HCT116 (cell line): ENCODE results near the gene SPTSSA. TPM values are rescaled to one million over a fixed set of nuclear protein-coding genes. Genes with fewer than 3 reads are reported as not detected.
"Not testable (repeated sequence)": the region's sequence is repeated elsewhere in the genome, so short reads cannot be mapped to it uniquely, and the experiment has no call there.

Experiments used
- ATAC-seq: fragments of 200-7000 bp; cut with Tn5 transposase; 2 replicates; pipeline ENCODE4 v1.9.1; 2020; ENCODE audit warnings: mild to moderate bottlenecking, moderate library complexity
- BruUV-seq: library from RNA; stranded (reverse); fragments of 400-500 nt; replicated peaks from 2 replicates; lab custom pipeline; 2021; lab: Mats Ljungman, UMichigan
- CTCF ChIA-PET: fragments of 300-600 bp; sonication (Branson Sonifier 250); formaldehyde crosslinking; loops from one replicate; lab custom pipeline; 2021; ENCODE audit warnings: antibody characterized with exemption; lab: Charles Lee
- POLR2A ChIA-PET: fragments of 300-600, 350-600 bp; sonication (Branson Sonifier 250); formaldehyde crosslinking; loops from one replicate; lab custom pipeline; 2021; ENCODE audit warnings: antibody characterized with exemption; lab: Charles Lee
- RAD21 ChIA-PET, 2 experiments: fragments of 300-600 bp; sonication (Branson Sonifier 250); formaldehyde crosslinking; loops; one replicate each; lab custom pipeline; 2023; ENCODE audit warnings: low total read pairs in 2 of 2; ENCODE audit not compliant: uncharacterized antibody in 2 of 2, unreplicated experiment in 2 of 2, low non-redundant PET in 1 of 2; lab: Charles Lee
- DNase-seq: peaks from one replicate; pipeline ENCODE4 v3.0.0-alpha.2; 2010; ENCODE audit warnings: low read depth, low spot score
- H2AFZ ChIP-seq: fragments of 200-600 bp; shearing (Covaris generic), sonication (generic); 2 replicates; pipeline ENCODE4 v1.6.1; 2017; ENCODE audit warnings: low read depth, mixed run types, mixed read lengths, antibody characterized with exemption, low read length; ENCODE audit not compliant: poor library complexity, severe bottlenecking
- H3K27ac ChIP-seq: 2 replicates; pipeline ENCODE4 v1.5.1; 2012; ENCODE audit warnings: low read depth, low read length
- H3K27me3 ChIP-seq: fragments of 200-600 bp; sonication (generic); 2 replicates; pipeline ENCODE4 v1.6.1; 2016; ENCODE audit warnings: mixed run types, low read length, mixed read lengths; ENCODE audit not compliant: insufficient read depth
- H3K36me3 ChIP-seq, 2 experiments: fragments of 200-500 bp in 1 of 2; fragments of 200-600 bp in 1 of 2; sonication (Bioruptor generic) in 1 of 2; sonication (generic) in 1 of 2; 2 replicates each; pipeline versions ENCODE4 v1.5.1 to v1.6.1; 2014 to 2016; ENCODE audit warnings: low read length in 2 of 2, inconsistent platforms in 1 of 2, mixed read lengths in 1 of 2, mixed run types in 1 of 2; ENCODE audit not compliant: insufficient read depth in 2 of 2, control insufficient read depth in 1 of 2
- H3K4me1 ChIP-seq, 2 experiments: fragments of 200-600 bp in 1 of 2; sonication (generic) in 1 of 2; 2 replicates each; pipeline versions ENCODE4 v1.5.1 to v1.6.1; 2012 to 2017; ENCODE audit warnings: low read length in 2 of 2, inconsistent platforms in 1 of 2, mild to moderate bottlenecking in 1 of 2, mixed read lengths in 1 of 2, mixed run types in 1 of 2, moderate library complexity in 1 of 2; ENCODE audit not compliant: insufficient read depth in 2 of 2, control insufficient read depth in 1 of 2
- H3K4me2 ChIP-seq: fragments of 200-600 bp; sonication (generic); 2 replicates; pipeline ENCODE4 v1.6.1; 2017; ENCODE audit warnings: mixed run types, low read length, mixed read lengths
- H3K4me3 ChIP-seq, 2 experiments: fragments of 200-600 bp in 1 of 2; sonication (generic) in 1 of 2; replicated peaks in 1 of 2; 2 replicates each; pipeline ENCODE4 v1.5.1; 2011 to 2016; ENCODE audit warnings: low read length in 2 of 2, control low read depth in 1 of 2, low read depth in 1 of 2, mild to moderate bottlenecking in 1 of 2, mixed read lengths in 1 of 2, mixed run types in 1 of 2
- H3K79me2 ChIP-seq: fragments of 200-600 bp; sonication (generic); 2 replicates; pipeline ENCODE4 v1.6.1; 2017; ENCODE audit warnings: mild to moderate bottlenecking, mixed run types, low read length, moderate library complexity, mixed read lengths; ENCODE audit not compliant: insufficient read depth
- H3K9ac ChIP-seq: fragments of 200-600 bp; sonication (generic); 2 replicates; pipeline ENCODE4 v1.6.1; 2016; ENCODE audit warnings: low read length, mixed read lengths
- H3K9me2 ChIP-seq: fragments of 200-600 bp; sonication (generic), shearing (Covaris generic); 2 replicates; pipeline ENCODE4 v1.6.1; 2017; ENCODE audit warnings: mixed run types, mild to moderate bottlenecking, moderate library complexity; ENCODE audit not compliant: insufficient read depth
- H3K9me3 ChIP-seq, 2 experiments: fragments of 200-500 bp in 1 of 2; fragments of 200-600 bp in 1 of 2; sonication (Bioruptor generic) in 1 of 2; sonication (generic) in 1 of 2; 2 replicates each; pipeline ENCODE4 v1.6.1; 2014 to 2017; ENCODE audit warnings: low read length in 2 of 2, mixed read lengths in 2 of 2, inconsistent platforms in 1 of 2, low read depth in 1 of 2, mild to moderate bottlenecking in 1 of 2, mixed run types in 1 of 2, moderate library complexity in 1 of 2; ENCODE audit not compliant: control insufficient read depth in 1 of 2, insufficient read depth in 1 of 2
- H4K20me1 ChIP-seq: fragments of 200-600 bp; sonication (generic), shearing (Covaris generic); 2 replicates; pipeline ENCODE4 v1.6.1; 2017; ENCODE audit warnings: mixed run types, mild to moderate bottlenecking, moderate library complexity; ENCODE audit not compliant: insufficient read depth
- CBX3 ChIP-seq: IDR thresholded peaks from 2 replicates; pipeline ENCODE4 v1.6.1; 2012; ENCODE audit warnings: low read depth
- CEBPB ChIP-seq: IDR thresholded peaks from 2 replicates; pipeline ENCODE4 v1.6.1; 2012; ENCODE audit warnings: low read depth
- EGR1 ChIP-seq: IDR thresholded peaks from 2 replicates; pipeline ENCODE4 v1.6.1; 2012; ENCODE audit warnings: low read depth
- EZH2phosphoT487 ChIP-seq: fragments of 200-600 bp; IDR thresholded peaks from 2 replicates; pipeline ENCODE4 v1.6.1; 2018; ENCODE audit warnings: antibody characterized with exemption, borderline replicate concordance
- FOSL1 ChIP-seq: IDR thresholded peaks from 2 replicates; pipeline ENCODE4 v1.6.1; 2012; ENCODE audit warnings: low read depth
- POLR2A ChIP-seq: IDR thresholded peaks from 2 replicates; pipeline ENCODE4 v1.7.0; 2011; ENCODE audit warnings: borderline replicate concordance; ENCODE audit not compliant: insufficient read depth, insufficient read length; ENCODE audit errors: extremely low read depth
- POLR2AphosphoS5 ChIP-seq: IDR thresholded peaks from 2 replicates; pipeline ENCODE4 v1.6.1; 2011; ENCODE audit warnings: mild to moderate bottlenecking, low read depth, low read length, moderate library complexity
- RAD21 ChIP-seq: IDR thresholded peaks from 2 replicates; pipeline ENCODE4 v1.6.1; 2012; ENCODE audit warnings: low read depth, mild to moderate bottlenecking
- SIN3A ChIP-seq: IDR thresholded peaks from 2 replicates; pipeline ENCODE4 v1.6.1; 2012; ENCODE audit warnings: low read depth
- SP1 ChIP-seq: IDR thresholded peaks from 2 replicates; pipeline ENCODE4 v1.6.1; 2012; ENCODE audit warnings: low read depth
- SRF ChIP-seq: IDR thresholded peaks from 2 replicates; pipeline ENCODE4 v1.6.1; 2012; ENCODE audit warnings: low read depth
- TCF7L2 ChIP-seq: IDR thresholded peaks from 2 replicates; pipeline ENCODE4 v1.7.0; 2011; ENCODE audit warnings: borderline replicate concordance, inconsistent platforms; ENCODE audit not compliant: insufficient read depth, insufficient read length; ENCODE audit errors: extremely low read depth
- YY1 ChIP-seq: IDR thresholded peaks from 2 replicates; pipeline ENCODE4 v1.6.1; 2011; ENCODE audit warnings: low read length, low read depth, moderate library complexity, mild to moderate bottlenecking; ENCODE audit not compliant: insufficient replicate concordance; ENCODE audit errors: extremely low read depth
- ZFX ChIP-seq: fragments of 450-650 bp; IDR thresholded peaks from 2 replicates; pipeline ENCODE4 v1.6.1; 2017
- intact Hi-C: fragments of 100-400 bp; cut with micrococcal nuclease; formaldehyde crosslinking; loops from 2 replicates; pipeline ENCODE4 v1.10.0; 2022
- total RNA-seq: library from RNA; stranded (reverse); gene quantifications from one replicate; pipeline ENCODE4 v1.2.1, GENCODE V29; 2021; ENCODE audit not compliant: unreplicated experiment
- TF ChIP-seq, protein P1 (sequence below): IDR thresholded peaks from 2 replicates; pipeline ENCODE4 v1.6.1; 2012
- TF ChIP-seq, protein P2 (sequence below): IDR thresholded peaks from 2 replicates; pipeline ENCODE4 v1.6.1; 2012
- TF ChIP-seq, protein P3 (sequence below): IDR thresholded peaks from 2 replicates; pipeline ENCODE4 v1.6.1; 2012; ENCODE audit warnings: low read depth

Gene SPTSSA
- total RNA-seq, 1 experiment from 2014 or later: 17.0 TPM

DNA sequence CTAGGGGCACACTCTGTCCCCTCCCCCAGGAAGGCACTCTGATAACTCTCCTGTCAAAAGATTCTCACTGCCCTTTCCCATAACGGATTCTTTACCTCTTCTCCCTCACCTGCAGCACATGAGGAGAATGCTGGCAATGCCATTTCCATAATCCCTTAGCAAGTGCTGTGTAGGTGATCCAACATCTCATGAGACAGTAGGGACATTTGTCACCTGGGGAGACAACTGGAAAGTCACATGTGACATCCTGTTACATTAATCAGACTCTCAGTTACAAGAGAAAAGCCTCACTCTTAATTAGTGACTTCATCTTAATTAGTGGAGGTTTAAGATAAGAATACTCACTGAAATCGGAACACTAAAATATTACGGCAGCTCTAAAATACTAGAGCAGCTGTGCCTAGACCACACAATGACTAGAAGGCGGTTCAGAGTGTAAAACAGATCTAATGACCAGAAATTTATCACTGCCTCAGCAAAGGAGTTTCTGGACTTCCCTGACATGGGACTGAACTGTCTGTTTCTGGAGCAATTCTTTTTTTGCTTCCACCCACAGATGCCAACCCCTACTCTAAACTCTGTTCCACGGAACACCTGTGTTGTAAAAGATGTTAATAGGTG lies 75.1 kb downstream of the SPTSSA start:
- BruUV-seq: no TSS peak
- H2AFZ ChIP-seq: no peak overlapping the region
- no peak overlapping the region for H3K27ac ChIP-seq
- H3K79me2 ChIP-seq: no peaks in the 10 kb centered on the region
- RAD21 ChIA-PET: no interaction called here
- intact Hi-C loops: no loop called here
- no peaks in the 10 kb centered on the region for H3K9me3 ChIP-seq
- CTCF ChIA-PET: no interaction called here
- DNase-seq: no peak
- POLR2A ChIA-PET: no interaction called here
- 0 out of 4 replicates have a peak, but pooled peaks cover 2 to 4% of the 10 kb centered on the region in 2 experiments for H3K4me1 ChIP-seq
- H3K27me3 ChIP-seq: no peaks in the 10 kb centered on the region
- H3K4me2 ChIP-seq: no peak overlapping the region
- no peaks in the 10 kb centered on the region for H3K36me3 ChIP-seq
- no peak for ATAC-seq
- H3K9me2 ChIP-seq: no peaks in the 10 kb centered on the region
- TF ChIP-seq SRF (no peak), SIN3A (no peak), FOSL1 (no peak), ZFX (no peak), YY1 (no peak), EZH2phosphoT487 (no peak), CBX3 (no peak), CEBPB (no peak), SP1 (no peak), POLR2AphosphoS5 (no peak), TCF7L2 (no peak), EGR1 (no peak), POLR2A (no peak), RAD21 (no peak)
- TF ChIP-seq, protein P1, sequence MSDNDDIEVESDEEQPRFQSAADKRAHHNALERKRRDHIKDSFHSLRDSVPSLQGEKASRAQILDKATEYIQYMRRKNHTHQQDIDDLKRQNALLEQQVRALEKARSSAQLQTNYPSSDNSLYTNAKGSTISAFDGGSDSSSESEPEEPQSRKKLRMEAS: no peak
- TF ChIP-seq, protein P2, sequence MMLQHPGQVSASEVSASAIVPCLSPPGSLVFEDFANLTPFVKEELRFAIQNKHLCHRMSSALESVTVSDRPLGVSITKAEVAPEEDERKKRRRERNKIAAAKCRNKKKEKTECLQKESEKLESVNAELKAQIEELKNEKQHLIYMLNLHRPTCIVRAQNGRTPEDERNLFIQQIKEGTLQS: no peak
- TF ChIP-seq, protein P3, sequence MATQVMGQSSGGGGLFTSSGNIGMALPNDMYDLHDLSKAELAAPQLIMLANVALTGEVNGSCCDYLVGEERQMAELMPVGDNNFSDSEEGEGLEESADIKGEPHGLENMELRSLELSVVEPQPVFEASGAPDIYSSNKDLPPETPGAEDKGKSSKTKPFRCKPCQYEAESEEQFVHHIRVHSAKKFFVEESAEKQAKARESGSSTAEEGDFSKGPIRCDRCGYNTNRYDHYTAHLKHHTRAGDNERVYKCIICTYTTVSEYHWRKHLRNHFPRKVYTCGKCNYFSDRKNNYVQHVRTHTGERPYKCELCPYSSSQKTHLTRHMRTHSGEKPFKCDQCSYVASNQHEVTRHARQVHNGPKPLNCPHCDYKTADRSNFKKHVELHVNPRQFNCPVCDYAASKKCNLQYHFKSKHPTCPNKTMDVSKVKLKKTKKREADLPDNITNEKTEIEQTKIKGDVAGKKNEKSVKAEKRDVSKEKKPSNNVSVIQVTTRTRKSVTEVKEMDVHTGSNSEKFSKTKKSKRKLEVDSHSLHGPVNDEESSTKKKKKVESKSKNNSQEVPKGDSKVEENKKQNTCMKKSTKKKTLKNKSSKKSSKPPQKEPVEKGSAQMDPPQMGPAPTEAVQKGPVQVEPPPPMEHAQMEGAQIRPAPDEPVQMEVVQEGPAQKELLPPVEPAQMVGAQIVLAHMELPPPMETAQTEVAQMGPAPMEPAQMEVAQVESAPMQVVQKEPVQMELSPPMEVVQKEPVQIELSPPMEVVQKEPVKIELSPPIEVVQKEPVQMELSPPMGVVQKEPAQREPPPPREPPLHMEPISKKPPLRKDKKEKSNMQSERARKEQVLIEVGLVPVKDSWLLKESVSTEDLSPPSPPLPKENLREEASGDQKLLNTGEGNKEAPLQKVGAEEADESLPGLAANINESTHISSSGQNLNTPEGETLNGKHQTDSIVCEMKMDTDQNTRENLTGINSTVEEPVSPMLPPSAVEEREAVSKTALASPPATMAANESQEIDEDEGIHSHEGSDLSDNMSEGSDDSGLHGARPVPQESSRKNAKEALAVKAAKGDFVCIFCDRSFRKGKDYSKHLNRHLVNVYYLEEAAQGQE: no peak
- no peak overlapping the region for H3K4me3 ChIP-seq
- H3K9ac ChIP-seq: no peak overlapping the region
- H4K20me1 ChIP-seq: no peaks in the 10 kb centered on the region

- H3K79me2 ChIP-seq, POLR2A ChIA-PET, H4K20me1 ChIP-seq, H3K4me1 ChIP-seq, BruUV-seq, H3K27me3 ChIP-seq, H3K4me3 ChIP-seq, H3K4me2 ChIP-seq, ATAC-seq, H2AFZ ChIP-seq, H3K9ac ChIP-seq, RAD21 ChIA-PET, H3K9me3 ChIP-seq, intact Hi-C loops, H3K27ac ChIP-seq, DNase-seq, H3K36me3 ChIP-seq, H3K9me2 ChIP-seq, CTCF ChIA-PET: not testable (repeated sequence)
These were observed 76.2 kb downstream of the SPTSSA start for GRCh38 chr14:34385881-34386280.
